ENCODE data around the gene CDK18.

GRCh38 chr1:205500240-205501233, 3.9 kb upstream of the CDK18 start:
- no peak for TF ChIP-seq POLR2AphosphoS5 (IDR thresholded peaks at IDR 0.05; ENCODE audit: low read depth, low read length)
- TF ChIP-seq REST (IDR thresholded peaks at IDR 0.05; ENCODE audit: insufficient read depth in 1 of 2, low read depth in 2 of 2, low read length in 2 of 2): no peak

All from PFSK-1 (cell line).